Subcutaneous adipose tissue (tissue), 4 donors: Measurements from ENCODE around the gene SLIT3. TPM values are rescaled to one million over a fixed set of nuclear protein-coding genes. Genes with fewer than 3 reads are reported as not detected.

Source experiments
- CTCF ChIP-seq: fragments of 450-650 bp; IDR thresholded peaks from one replicate; pipeline ENCODE4 v1.5.1; 2016; ENCODE audit warnings: low read depth, mild to moderate bottlenecking, control low read depth, antibody characterized with exemption, moderate library complexity
- total RNA-seq, 4 donors: library from RNA; depleted of rRNA; stranded (reverse); fragments of >200 nt; gene quantifications; one replicate each; pipeline ENCODE4 v1.1.0, GENCODE V29; 2016

SLIT3 gene
- total RNA-seq, 4 donors from 2014 or later = 48.1 to 163 (median 83.2) TPM

DNA sequence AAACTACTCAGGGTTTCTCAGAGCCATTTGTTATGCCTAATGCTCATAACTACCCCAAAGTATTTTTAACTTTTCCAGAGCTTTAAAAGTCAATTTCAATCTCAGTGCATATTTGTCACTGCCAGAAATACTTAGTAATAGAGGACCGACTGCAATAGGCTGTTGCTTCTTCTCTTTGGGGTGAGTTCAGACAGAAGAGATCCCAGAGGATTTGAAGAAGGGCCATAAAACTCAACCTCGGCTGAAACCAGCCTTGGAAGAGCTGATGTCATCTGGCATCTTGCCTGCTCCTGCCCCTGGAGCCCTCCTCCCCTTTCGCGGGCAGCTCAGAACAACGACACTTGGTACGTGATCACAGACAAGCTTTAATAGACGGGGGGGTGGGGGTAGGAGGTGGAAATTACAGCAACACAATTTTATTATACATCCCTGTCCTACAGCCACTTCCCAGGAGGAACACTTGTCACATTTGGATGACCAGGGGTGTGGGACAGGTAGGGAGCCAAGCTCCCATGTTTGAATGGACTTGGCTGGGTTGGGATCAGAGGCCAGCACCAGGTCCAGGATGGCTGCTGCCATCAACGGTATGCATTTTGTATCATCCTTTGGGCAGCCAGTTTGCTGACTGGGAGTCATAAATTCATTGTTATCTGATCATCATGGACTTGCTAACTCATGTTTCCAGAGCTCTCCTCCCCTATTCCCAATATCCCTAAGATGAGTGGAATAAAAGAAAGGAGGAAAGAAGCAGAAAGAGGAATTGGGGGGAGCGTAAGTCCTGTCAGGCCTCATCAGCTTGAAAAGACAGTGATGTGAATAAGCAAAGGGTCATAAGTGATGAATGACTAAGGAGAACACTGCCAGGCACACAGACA lies 535.2 kb downstream of the SLIT3 start:
- no peak for TF ChIP-seq CTCF

DNA sequence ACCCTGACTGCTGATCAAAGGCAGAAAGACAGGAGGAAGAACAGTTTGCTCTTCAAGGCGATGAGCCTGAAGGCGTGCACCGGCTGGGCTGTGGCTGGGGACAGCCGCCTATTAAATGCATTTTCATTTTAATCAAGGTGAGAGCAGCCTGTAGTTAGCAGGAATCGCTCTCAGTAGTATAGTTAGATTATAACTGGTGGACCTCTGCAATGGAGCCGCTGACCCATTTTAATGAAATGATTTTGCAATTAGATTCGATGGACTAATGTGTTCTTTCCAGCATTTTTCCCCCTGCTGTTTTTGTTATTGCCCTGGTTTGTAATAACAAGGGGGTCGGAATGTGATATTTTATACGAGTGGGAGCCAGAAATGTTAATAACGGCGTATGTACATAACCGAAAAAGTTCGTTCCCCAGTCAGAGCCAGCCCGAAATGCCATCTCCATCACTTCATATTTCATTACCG lies 535.8 kb downstream of the SLIT3 start:
- no peak for TF ChIP-seq CTCF

DNA sequence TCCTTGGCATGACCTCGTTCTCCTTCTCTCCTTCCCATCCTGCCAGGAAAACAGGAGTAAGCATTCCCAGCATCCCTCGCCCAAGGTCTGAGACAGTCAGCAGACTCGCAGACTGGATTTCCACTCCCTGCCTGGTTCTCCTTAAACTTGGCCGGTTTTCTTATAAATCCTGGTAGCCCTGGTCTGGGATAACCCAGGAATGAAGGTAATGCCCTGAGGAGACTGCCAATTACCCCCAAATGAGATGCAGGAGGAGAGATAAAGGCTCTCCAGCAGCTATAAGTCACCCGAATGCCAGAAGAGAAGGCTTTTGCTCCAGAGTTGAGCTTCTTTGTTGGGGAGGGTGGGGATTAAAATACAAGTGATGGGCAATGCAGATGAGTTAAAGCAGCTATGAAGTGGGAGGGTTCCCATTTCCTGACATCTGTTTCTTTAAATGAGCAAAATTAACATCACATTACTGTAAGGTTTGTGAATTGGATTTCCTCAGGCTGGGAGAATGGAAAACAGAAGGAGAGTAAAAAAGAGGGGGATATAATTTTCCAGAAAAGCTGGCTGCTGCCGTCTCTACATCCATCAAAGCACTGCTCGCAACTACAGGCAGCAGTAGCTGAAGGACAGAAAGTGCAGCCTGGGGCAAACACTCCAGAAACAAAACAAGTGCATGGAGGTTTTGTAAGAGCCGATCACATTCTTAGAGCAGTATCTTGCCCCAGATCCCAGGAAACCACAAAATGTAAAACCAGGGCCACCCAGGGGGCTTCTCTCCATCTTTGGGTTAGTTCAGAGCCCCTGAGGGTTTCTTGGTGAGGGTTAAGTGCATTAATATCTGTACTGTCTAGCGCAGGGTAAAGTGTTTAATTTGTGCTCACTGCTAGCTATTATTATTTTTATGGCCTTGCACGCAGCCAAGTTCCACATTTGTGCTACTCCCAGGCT lies 544.2 kb downstream of the SLIT3 start:
- no peak for TF ChIP-seq CTCF

GRCh38 chr5:168755548-168756093 lies 545.3 kb downstream of the SLIT3 start:
- no peak for TF ChIP-seq CTCF

- TF ChIP-seq CTCF = no peak
These were observed 547.2 kb downstream of the SLIT3 start for GRCh38 chr5:168753691-168754254.

DNA sequence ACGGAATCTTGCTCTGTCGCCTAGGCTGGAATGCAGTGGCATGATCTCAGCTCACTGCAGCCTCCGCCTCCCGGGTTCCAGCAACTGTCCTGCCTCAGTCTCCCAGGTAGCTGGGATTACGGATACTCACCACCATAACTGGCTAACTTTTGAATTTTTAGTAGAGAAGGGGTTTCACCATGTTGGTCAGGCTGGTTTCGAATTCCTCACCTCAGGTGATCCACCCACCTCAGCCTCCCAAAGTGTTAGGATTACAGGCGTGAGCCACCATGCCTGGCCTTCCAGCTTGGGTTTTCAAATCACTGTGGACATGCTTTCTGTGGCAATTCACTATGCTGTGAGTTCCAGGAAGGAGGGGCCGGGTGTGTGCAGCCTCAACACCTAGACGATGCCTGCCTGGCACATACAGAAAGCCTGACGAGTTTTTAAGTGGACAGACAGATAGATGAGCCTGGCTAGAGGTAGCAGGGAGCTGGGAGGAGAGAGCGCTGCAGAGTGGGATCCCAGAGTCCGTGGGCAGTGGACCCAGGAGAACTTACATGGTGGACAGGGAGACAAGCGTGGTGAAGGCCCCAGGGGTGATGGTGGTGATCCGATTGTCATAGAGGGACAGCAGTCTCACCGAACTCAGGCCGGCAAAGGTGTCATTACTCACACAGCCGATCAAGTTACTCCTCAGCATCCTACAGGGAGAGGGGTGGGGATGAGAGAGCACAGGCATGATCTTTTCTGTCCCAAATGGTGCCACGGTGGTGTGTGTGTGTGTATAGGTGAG lies 548.3 kb downstream of the SLIT3 start:
- TF ChIP-seq CTCF = no peak
